Fibroblast of villous mesenchyme (primary cell): ENCODE results near the gene NR6A1. TPM values are rescaled to one million over a fixed set of nuclear protein-coding genes. Genes with fewer than 3 reads are reported as not detected.

Experiments used
- DNase-seq: peaks from one replicate; pipeline ENCODE4 v3.0.0-alpha.2; 2010; ENCODE audit warnings: low read depth
- H3K4me3 ChIP-seq: 2 replicates; pipeline ENCODE4 v1.5.1; 2011; ENCODE audit warnings: low read depth, mild to moderate bottlenecking, low read length
- CTCF ChIP-seq: IDR thresholded peaks from 2 replicates; pipeline ENCODE4 v1.5.1; 2012; ENCODE audit warnings: low read depth, mild to moderate bottlenecking, low read length; ENCODE audit not compliant: insufficient read depth
- total RNA-seq: library from RNA; depleted of rRNA; stranded (reverse); fragments of >200 nt; gene quantifications from 2 replicates; pipeline ENCODE4 v1.2.3, GENCODE V29; 2012

The NR6A1 gene
- total RNA-seq, 1 donor = under 0.01 TPM

GRCh38 chr9:124557895-124558294 is 213.2 kb downstream of the NR6A1 start:
- H3K4me3 ChIP-seq = no peak overlapping the region
- no peak for DNase-seq
- TF ChIP-seq CTCF = no peak

GRCh38 chr9:124555043-124555442 is 216.1 kb downstream of the NR6A1 start:
- no peak overlapping the region for H3K4me3 ChIP-seq
- TF ChIP-seq CTCF = no peak
- no peak for DNase-seq

- no peak for TF ChIP-seq CTCF
- no peak overlapping the region for H3K4me3 ChIP-seq
- peak; percentile 36 for DNase-seq
Measured at GRCh38 chr9:124553738-124554137, 217.4 kb downstream of the NR6A1 start.

- no peak for DNase-seq
- no peak for TF ChIP-seq CTCF
- H3K4me3 ChIP-seq = no peak overlapping the region
Measured at GRCh38 chr9:124552273-124552605, 218.9 kb downstream of the NR6A1 start.

GRCh38 chr9:124551472-124552272 is 219.4 kb downstream of the NR6A1 start:
- no peak overlapping the region for H3K4me3 ChIP-seq
- peak; percentile 75 for TF ChIP-seq CTCF
- DNase-seq = peak; percentile 67

GRCh38 chr9:124550072-124550471 is 221.0 kb downstream of the NR6A1 start:
- no peak overlapping the region for H3K4me3 ChIP-seq
- TF ChIP-seq CTCF = no peak
- no peak for DNase-seq

GRCh38 chr9:124549016-124549415 is 222.1 kb downstream of the NR6A1 start:
- no peak for DNase-seq
- TF ChIP-seq CTCF = no peak
- no peak overlapping the region for H3K4me3 ChIP-seq
